ENCODE data around the gene OR52A1. TPM values are rescaled to one million over a fixed set of nuclear protein-coding genes. Genes with fewer than 3 reads are reported as not detected.
"Not testable (repeated sequence)": the region's sequence is repeated elsewhere in the genome, so short reads cannot be mapped to it uniquely, and the experiment has no call there.

Gene OR52A1
- not detected in 2 replicates for total RNA-seq

DNA sequence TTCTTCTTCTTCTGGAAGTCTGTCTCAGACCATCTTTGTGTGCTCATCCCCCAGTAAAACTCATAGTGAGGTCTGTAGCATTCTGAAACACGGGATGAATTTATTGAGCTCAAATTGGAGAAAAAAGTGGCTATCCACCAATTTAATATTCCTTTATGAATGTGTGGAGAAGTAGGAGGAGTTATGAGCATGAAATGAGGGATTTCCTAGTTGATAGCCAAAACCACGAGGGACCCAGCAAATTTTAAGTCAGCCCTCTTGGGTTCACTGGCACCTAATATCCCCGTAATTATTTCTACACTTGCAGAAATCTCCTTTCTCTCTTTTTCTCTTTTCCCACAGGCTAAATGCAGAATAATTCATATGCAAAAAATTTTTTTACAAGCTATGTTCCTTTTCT is at the start of gene OR52A1:
OR52A1 (minus strand) TSS at position 101 of the 400 bp plus-strand sequence. CDS start 2,388 bp downstream, outside the sequence.
- intact Hi-C loops (cut with micrococcal nuclease), result no loop called here

DNA sequence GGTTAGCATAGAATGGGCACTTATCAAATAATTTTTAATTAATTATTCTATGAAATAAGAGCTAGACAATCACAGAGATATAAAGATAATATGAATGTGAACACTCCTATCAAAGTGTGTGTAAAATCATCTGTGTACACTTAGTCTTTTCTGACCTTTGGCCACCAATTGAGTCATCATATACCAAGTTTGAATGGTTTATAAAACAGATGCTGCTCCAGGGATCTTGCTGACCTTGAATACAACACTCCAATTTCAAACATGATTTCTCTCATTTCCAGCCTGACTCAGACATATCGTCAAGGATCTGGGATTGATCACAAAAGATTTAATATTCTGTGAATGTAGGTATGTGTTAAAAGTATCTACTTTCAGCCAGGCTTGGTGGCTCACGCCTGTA is 48.8 kb upstream of the OR52A1 start:
- intact Hi-C loops (cut with micrococcal nuclease), result no loop called here

DNA sequence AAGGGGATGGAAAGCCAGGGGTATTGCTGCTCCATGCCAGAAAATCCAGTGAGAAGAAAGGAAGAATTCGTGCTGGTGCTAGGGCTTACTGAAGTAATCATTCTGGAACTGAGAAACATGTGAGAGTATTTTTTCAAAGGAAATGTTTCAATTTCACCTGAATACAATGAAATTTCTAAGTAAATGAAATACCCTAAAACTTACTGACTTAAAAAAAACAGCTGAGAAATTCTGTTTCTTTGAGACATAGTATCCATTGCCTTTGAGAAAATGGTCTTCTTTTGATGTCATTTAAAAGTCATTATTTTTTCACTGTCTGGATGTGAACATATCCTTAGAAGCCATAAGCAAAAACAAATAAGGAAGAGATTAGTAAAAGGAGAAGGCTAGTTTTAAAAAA is 46.0 kb upstream of the OR52A1 start, which contains the start of gene OR51V1:
OR51V1 (minus strand) TSS at position 101 of the 400 bp plus-strand sequence; CDS start at position 101, 0 bp downstream.
- intact Hi-C loops (cut with micrococcal nuclease), result no loop called here

DNA sequence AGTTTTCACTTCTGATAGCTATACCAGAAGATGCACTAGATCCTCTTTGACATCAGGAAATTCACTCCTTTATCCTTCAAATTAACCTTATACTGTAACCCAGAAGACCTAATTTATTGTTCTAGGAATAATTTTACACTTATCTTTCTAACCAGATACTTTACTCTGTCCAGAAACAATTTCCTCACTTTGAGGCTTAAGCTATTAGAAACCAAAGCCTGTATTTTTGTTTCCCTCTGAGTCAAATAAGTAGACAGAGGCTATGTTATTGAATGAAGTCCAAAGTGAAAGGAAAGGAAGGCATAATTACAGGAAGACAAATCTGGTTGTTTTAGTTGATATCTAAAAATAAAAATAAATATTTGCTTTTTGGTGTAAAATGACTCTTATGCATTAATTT is 43.7 kb upstream of the OR52A1 start:
- intact Hi-C loops (cut with micrococcal nuclease), result no loop called here

DNA sequence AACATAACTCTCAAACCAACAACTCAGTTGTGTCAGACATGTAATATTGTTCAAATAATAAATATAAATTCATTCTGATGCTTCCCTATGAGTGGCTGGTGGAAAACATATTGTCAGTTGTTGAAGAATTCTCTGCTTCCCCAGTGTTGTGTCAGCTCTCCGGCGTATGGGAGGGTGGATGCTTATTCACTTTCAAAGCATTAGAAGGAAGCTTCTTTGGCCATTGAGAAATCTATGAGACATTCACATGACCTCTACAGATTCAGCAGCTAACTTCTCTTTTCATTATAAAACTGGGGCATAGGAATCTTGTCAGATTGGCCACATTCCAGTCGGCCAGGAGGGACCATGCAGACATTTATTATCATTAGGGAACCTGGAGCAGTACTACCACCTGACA is 43.0 kb upstream of the OR52A1 start:
- intact Hi-C loops (cut with micrococcal nuclease), result no loop called here

DNA sequence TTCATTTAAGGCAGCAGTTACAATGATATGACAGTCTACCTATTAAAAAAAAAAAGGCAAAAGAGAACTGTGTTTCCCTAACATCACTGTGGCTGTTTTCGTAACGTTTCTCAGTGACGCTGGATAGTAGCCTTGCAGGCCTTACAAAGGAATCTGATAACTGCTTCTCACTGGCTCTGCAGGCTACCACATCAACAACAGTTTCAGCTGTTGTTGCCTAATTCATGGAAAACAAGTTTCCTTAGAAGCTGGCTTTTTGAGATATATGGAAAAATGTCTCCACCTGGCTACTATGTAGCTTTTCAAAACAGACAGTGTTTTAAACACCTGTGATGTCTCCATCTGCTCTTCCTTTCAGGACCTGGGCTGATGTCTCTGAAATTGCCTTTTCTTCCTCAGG is 42.2 kb upstream of the OR52A1 start:
- intact Hi-C loops (cut with micrococcal nuclease), result no loop called here

DNA sequence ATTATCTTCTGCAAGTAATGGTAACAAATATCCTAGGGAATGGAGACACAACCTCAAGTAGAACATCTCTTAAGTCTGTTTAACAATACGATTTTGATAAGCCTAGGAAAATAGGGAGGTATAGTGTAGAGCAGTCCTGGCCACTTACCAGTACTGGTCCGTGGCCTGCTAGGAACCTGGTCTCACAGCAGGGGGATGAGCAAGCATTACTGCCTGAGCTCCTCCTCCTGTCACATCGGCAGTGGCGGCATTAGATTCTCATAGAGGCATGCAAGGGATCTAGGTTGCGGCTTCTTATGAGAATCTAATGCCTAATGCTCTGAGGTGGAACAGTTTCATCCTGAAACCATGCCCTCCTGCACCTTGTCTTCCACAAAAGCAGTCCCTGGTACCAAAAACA is 41.5 kb upstream of the OR52A1 start:
- intact Hi-C loops (cut with micrococcal nuclease), result no loop called here

DNA sequence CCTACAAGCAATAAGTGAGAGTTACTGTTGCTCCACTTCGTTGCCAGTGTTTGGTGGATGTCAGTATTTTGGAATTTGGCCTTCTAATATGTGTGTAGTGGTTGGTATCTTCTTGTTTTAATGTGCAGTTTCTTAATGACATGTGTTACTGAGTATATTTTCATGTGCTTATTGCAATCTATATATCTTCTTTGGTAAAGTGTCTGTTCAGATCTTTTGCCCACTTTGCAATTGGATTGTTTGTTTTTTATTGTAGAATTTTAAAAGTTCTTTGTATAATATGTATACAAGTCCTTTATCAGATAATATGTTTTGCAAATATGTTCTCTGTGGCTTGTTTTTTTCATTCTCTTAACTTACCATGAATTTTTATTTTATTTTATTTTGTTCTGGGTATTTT is 38.2 kb upstream of the OR52A1 start:
- intact Hi-C loops (cut with micrococcal nuclease), result no loop called here

DNA sequence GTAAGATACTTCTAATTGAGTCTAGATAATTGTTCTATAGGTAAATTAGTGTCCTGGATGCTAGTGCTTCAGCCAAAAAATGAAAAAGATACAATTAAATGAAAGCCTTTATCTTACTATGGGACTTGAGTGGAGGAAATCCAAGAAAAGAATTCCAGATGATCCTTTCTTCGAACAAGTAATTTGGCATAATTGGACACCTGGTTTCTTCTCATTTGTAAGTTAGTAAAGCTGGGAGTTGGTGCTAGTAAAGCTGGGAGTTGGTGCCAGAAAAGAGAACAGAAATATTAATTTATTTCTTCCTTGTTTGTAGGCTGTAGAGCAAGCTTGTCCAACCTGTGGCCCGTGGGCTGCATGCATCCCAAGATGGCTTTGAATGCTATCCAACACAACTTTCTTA is 33.6 kb upstream of the OR52A1 start:
- intact Hi-C loops (cut with micrococcal nuclease), result no loop called here

DNA sequence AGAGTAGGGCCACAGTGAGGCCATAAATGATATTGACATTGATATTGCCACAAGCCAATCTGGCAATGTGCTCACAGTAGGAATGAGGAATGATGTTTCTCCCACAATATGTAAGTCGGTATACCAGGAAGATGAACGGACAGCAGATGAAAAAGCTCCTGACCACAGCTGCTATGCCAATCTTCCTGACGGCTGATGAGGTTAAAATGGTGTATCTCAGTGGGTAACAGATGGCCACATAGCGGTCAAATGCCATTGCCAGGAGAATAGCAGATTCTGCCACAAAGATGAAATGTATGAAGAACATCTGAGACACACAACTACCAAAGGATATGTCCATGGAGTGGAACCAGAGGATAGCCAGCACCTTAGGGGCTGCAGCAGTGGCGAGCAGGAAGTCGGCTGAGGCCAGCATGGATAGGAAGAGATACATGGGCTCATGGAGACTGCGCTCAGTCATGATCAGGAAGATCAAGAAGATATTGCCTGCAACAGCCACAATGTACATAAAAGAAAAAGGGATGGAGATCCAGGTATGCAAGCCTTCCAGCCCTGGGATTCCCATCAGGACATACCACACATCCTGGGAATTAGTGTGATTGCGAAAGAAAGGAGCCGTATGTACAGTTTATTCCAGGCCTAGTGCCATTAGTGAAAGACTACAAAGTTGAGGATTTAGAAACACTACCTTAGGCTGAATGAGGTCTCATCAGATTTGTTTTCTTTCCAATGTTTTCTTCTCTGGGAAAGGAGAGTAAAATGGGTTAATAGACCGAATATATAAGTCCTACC is 23.7 kb upstream of the OR52A1 start:
- intact Hi-C loops (cut with micrococcal nuclease), result no loop called here

DNA sequence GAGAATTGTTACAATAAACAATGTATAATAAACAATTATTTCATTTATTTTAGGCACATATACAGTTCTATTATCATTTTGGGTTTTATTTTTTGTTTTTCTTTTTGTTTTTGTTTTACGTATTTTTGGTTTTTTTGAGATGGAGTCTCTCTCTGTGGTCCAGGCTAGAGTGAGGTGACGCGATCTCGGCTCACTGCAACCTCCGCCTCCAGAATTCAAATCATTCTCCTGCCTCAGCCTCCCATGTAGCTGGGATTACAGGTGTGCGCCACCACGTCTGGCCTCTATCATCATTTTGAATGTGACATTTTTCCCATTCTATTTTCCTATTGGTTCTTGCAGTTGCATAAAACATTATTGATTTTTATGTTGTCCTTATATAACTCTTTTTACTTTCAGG is 20.4 kb upstream of the OR52A1 start:
- intact Hi-C loops (cut with micrococcal nuclease), result no loop called here

DNA sequence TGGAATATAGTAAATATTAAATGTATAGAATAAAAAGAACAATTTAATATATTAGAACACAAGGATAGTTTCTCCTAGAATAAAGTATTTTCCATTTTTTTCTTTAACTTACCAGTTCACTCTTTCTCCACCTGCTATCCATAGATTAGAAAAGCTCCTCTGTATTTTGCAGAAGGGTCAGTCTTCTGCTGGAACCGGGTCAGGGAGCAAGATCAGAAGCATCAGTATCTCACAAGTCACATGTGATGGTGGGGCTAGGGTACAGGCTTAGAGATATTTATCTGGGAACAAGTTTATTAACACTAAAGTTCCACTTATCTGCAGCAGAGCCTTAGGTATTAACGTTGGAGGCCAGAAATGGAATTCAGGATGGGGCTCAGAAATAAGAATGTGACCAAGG is 17.3 kb upstream of the OR52A1 start:
- intact Hi-C loops (cut with micrococcal nuclease), result no loop called here

DNA sequence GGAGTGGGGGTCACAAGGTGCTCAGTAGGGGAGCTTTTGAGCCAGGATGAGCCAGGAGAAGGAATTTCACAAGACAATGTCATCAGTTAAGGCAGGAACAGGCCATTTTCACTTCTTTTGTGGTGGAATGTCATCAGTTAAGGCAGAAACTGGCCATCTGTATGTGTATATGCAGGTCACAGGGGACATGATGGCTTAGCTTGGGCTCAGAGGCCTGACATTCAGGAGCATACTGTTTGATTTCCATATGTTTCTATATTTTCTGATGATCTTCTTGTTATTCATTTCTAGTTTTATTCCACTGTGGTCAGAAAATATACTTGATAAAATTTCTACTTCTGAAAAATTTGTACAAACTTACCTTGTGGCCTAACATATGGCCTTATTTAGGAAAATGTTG is 11.3 kb upstream of the OR52A1 start:
- intact Hi-C loops (cut with micrococcal nuclease), result not testable (repeated sequence)

DNA sequence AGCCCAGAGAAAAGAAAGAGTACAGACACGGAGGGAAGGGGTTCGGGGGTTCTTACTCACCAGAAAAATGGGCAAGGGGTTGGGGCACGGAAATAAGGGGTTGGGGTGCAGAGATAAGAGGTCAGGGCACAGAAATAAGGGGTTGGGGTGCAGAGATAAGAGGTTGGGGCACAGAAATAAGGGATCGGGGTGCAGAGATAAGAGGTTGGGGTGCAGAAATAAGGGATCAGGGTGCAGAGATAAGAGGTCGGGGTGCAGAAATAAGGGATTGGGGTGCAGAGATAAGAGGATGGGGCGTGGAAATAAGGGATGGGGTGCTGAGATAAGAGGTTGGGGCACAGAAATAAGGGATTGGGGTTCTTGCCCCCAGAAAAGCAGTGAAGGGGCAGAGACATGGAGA is 10.2 kb upstream of the OR52A1 start:
- intact Hi-C loops (cut with micrococcal nuclease), result not testable (repeated sequence)

DNA sequence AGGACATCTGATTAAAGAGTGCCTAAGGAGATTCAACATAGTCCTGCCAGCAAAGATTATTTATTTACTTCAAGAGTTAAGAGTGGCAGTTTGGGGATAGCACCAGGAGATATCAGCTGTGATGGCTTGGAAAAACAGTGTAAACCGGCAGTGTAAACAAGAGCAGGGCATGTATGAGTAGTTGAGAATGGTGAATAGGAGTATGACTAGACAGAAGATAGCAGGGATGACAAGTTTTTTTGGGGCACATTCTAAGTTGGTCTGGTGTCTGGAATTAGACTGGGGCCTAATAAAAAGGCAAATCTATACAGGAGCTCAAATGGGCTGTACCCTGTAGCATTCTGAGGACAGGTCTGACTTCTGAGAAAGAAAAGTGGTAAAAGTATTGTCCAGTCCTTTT is 6.5 kb upstream of the OR52A1 start:
- intact Hi-C loops (cut with micrococcal nuclease), result not testable (repeated sequence)

DNA sequence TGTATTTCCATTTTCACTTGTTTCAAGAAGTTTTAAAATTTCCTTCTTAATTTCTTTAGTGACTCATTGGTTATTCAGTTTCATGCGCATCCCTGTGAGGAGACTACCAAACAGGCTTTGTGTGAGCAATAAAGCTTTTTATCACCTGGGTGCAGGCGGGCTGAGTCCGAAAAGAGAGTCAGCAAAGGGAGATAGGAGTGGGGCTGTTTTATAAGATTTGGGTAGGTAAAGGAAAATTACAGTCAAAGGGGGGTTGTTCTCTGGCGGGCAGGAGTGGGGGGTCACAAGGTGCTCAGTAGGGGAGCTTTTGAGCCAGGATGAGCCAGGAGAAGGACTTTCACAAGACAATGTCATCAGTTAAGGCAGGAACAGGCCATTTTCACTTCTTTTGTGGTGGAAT is 5.7 kb upstream of the OR52A1 start:
- intact Hi-C loops (cut with micrococcal nuclease), result not testable (repeated sequence)

DNA sequence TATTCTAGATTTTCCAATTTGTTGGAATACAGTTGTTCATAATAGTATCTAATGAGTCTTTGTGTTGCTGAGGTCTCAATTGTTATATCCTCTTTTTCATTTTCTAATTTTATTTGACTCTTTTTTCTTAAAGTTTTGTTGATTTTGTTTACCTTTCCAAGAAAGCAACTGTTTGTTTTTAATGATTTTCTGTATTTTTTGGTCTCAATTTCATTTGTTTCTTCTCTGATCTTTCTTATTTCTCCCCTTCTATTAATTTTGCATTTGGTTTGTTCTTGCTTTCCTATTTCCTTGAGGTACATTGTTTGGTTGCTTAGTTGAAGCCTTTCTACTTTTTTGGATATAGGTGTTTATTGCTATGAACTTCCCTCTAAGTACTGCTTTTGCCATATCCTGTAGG is 5.2 kb upstream of the OR52A1 start:
- intact Hi-C loops (cut with micrococcal nuclease), result no loop called here

DNA sequence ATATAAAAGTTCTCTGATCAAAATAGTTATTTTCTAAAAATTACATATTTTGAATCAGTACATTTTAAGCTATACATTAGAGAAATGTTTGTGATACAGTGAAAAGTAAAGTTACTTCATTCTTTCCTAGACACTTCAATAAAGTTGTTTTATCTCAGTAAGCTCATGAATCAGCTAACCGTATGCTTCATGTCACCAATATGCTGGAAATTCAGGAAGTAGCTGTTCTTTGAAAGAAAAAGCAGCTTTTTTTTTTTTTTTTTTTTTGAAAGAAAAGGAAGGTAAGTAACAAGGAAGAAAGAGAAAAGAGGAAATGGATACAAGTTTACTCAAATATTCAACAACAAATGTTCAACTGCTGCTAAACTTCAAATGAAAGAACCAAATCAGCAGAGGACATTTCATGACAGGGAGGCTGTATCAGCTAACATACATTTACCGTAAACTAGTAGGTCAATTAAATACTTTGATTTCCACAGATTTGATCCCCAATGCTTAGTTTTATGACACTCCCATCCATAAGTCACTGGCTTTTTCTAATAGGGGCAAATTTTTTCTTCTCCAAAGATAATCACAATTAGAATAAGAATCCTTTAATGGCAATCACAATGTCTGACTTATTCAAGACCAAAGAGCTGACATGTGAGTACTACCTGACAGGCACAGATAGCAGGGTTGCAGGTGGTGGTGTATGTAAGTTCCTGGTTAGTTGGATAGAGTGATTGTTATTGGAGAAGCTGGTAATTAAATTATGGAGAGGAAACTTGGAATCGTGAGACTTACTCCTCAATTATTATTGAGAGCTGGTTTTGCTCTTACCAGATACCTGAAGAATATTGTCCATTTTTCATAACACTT is 754 bp downstream of the OR52A1 start:
- intact Hi-C loops (cut with micrococcal nuclease), result no loop called here

DNA sequence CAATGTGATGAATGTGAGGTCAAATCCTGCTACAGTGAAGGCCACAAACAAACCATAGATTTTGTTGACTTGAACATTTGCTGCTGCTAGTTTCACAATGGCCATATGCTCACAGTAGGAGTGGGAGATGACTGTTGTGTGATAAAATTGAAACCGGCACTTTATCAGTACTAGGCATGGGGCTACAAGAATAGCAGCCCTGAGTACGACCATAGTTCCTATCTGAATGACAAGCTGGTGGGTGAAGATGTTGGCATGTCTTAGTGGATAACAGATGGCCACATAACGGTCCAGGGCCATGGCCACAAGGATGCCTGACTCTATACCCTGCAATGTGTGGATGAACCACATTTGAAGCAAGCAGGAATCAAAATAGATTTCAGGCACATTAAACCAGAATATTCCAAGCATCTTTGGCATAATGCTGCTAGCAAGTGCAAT is 2.8 kb downstream of the OR52A1 start:
- intact Hi-C loops (cut with micrococcal nuclease), result no loop called here

DNA sequence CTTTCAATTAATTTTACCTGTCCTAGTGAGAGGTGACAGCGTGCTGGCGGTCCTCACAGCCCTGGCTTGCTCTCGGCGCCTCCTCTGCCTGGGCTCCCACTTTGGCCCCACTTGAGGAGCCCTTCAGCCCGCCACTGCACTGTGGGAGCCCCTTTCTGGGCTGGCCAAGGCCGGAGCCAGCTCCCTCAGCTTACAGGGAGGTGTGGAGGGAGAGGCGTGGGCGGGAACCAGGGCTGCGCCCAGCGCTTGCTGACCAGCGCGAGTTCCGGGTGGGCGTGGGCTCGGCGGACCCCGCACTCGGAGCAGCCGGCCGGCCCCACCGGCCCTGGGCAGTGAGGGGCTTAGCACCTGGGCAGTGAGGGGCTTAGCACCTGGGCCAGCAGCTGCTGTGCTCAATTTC is 10.4 kb downstream of the OR52A1 start:
- intact Hi-C loops (cut with micrococcal nuclease), result not testable (repeated sequence)

DNA sequence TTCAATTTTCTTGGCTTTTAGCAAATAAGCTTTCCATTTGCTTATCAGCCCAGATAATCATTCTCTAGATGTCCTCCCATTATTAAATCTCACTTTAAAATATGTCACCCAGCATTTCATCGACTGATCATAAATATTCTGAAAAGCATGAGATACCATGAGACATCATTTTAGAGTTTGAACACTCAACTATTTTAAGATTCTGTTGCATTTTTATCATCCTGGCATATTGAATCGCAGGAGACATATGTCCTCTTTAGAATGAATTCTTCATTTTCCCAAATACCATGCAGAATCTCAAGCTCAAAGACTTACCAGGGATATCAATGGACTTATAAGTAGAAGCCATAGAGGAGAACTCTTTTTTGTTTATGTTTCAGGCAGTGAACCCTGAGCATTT is 16.6 kb downstream of the OR52A1 start, which contains the start of gene OR52A5:
OR52A5 (minus strand) TSS at position 361 of the 400 bp plus-strand sequence. CDS start 5,714 bp downstream, outside the sequence.
- intact Hi-C loops (cut with micrococcal nuclease), result no loop called here

DNA sequence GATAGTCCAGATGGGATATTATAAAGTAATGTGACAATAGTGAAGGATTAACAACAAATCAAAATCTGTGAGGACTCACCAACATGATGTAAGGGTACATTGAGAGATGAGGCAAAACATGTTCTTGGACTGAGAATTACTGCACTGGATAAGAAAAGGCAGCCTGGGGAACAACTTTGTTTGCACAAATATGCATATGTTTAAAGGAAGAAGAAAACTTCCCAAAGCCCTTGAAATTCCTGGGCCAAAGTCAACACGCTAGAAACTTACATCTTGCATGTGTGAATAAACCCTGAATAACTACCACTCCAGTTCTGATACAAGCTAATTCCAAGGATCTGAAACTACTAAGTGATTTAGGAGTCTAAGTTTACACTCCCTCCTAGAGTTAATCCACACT is 17.5 kb downstream of the OR52A1 start:
- intact Hi-C loops (cut with micrococcal nuclease), result no loop called here
